Lung (tissue), 12 donors: ENCODE measurements around the gene DISC1. TPM values are rescaled to one million over a fixed set of nuclear protein-coding genes. Genes with fewer than 3 reads are reported as not detected.

Experiments
- ATAC-seq: fragments of 200-7000 bp; cut with Tn5 transposase; one replicate; pipeline ENCODE4 v1.9.1; 2020; ENCODE audit warnings: moderate number of reproducible peaks; ENCODE audit not compliant: insufficient read depth, low FRiP score
- DNase-seq, 3 donors: peaks; one replicate each; pipeline ENCODE4 v3.0.0-alpha.2; 2013 to 2017
- H3K27ac ChIP-seq, 2 donors: one replicate each; pipeline ENCODE4 v1.5.1; 2013; ENCODE audit warnings: mild to moderate bottlenecking in 2 of 2, moderate library complexity in 2 of 2, control low read depth in 1 of 2, inconsistent platforms in 1 of 2, low read depth in 1 of 2, low read length in 1 of 2
- H3K27me3 ChIP-seq, 3 donors: one replicate each; pipeline ENCODE4 v1.5.1; 2013; ENCODE audit warnings: low read length in 2 of 3; ENCODE audit not compliant: control insufficient read depth in 3 of 3, insufficient read depth in 3 of 3
- H3K36me3 ChIP-seq, 4 donors: one replicate each; pipeline ENCODE4 v1.5.1; 2013; ENCODE audit warnings: low read length in 4 of 4, mild to moderate bottlenecking in 1 of 4, moderate library complexity in 1 of 4; ENCODE audit not compliant: control insufficient read depth in 4 of 4, insufficient read depth in 4 of 4
- H3K4me1 ChIP-seq, 5 donors: one replicate each; pipeline ENCODE4 v1.5.1; 2013; ENCODE audit warnings: low read length in 5 of 5, mild to moderate bottlenecking in 2 of 5, moderate library complexity in 1 of 5; ENCODE audit not compliant: control insufficient read depth in 5 of 5, insufficient read depth in 5 of 5
- H3K4me3 ChIP-seq: one replicate; pipeline ENCODE4 v1.5.1; 2013; ENCODE audit warnings: mild to moderate bottlenecking, control low read depth, moderate library complexity
- H3K9ac ChIP-seq, 2 donors: one replicate each; pipeline ENCODE4 v1.5.1; 2013; ENCODE audit warnings: low read length in 2 of 2, control low read depth in 1 of 2; ENCODE audit not compliant: insufficient read depth in 1 of 2
- H3K9me3 ChIP-seq, 4 donors: one replicate each; pipeline ENCODE4 v1.5.1; 2013; ENCODE audit warnings: low read length in 3 of 4, mild to moderate bottlenecking in 1 of 4, moderate library complexity in 1 of 4; ENCODE audit not compliant: control insufficient read depth in 4 of 4, insufficient read depth in 3 of 4
- CTCF ChIP-seq: IDR thresholded peaks from 2 replicates; pipeline ENCODE4 v1.5.1; 2012; ENCODE audit warnings: mild to moderate bottlenecking; ENCODE audit errors: control extremely low read depth, extremely low read depth
- WGBS, 2 donors: extraction: QIAGEN DNeasy Blood & Tissue Kit; methylation state at CpG; one replicate each; pipeline ENCODE4 v1.1.7; 2013; 5-methylcytosine and 5-hydroxymethylcytosine counted together
- polyA plus RNA-seq, 2 donors: library from polyadenylated mRNA; stranded (reverse); fragments of 200-250 nt; gene quantifications; one replicate each; pipeline ENCODE4 v1.2.1, GENCODE V29; 2013
- total RNA-seq, 2 donors: library from RNA; depleted of rRNA in 1 of 2; stranded (reverse); fragments of >200 nt in 1 of 2; gene quantifications; one replicate each; pipeline ENCODE4 v1.2.1, GENCODE V29; 2014 to 2021
- donor health status: control.
- donor health status: control.
- donor health status: Bipolar disorder and iron deficiency.
- donor health status: healthy.
- donor health status: DM: yes; HTN: yes; CAD: no.

DISC1 gene
- total and polyA plus RNA-seq, 4 donors: 0.98 to 32.9 (median 6.1) TPM

- Histone ChIP-seq H3K27me3 (no peaks in the 10 kb centered on the region), H3K27ac (no peak overlapping the region), H3K9me3 (peaks cover 0 to 2% (median 0%) of the 10 kb centered on the region in 4 donors), H3K4me1 (peaks cover 0 to 18% (median 0%) of the 10 kb centered on the region in 5 donors), H3K36me3 (no peaks in the 10 kb centered on the region), H3K4me3 (no peak overlapping the region), H3K9ac (no peak overlapping the region)
- DNase-seq: no peak
- no peak for TF ChIP-seq CTCF
- 63 to 75% methylated on average over 7 of the region's 7 CpGs for WGBS, 2 donors
- no peak for ATAC-seq
Measured at GRCh38 chr1:231919886-231920285, 293.3 kb downstream of the DISC1 start.

GRCh38 chr1:231921646-231922345 is 295.2 kb downstream of the DISC1 start:
- no peak for DNase-seq
- Histone ChIP-seq H3K27ac (no peak overlapping the region), H3K4me1 (peaks cover 0 to 29% (median 0%) of the 10 kb centered on the region in 5 donors), H3K9me3 (no peaks in the 10 kb centered on the region), H3K36me3 (no peaks in the 10 kb centered on the region), H3K9ac (no peak overlapping the region), H3K27me3 (no peaks in the 10 kb centered on the region), H3K4me3 (no peak overlapping the region)
- 96 to 98% methylated on average over 4 of the region's 4 CpGs for WGBS, 2 donors
- no peak for ATAC-seq
- TF ChIP-seq CTCF: no peak

- no peaks in the 10 kb centered on the region for H3K36me3 ChIP-seq
- peaks cover 0 to 39% (median 0%) of the 10 kb centered on the region in 5 donors for H3K4me1 ChIP-seq
- no peak for TF ChIP-seq CTCF
- no peaks in the 10 kb centered on the region for H3K27me3 ChIP-seq
- DNase-seq (no peak), ATAC-seq (no peak)
- H3K9ac ChIP-seq: no peak overlapping the region
- H3K9me3 ChIP-seq: no peaks in the 10 kb centered on the region
- no peak overlapping the region for H3K27ac ChIP-seq
- H3K4me3 ChIP-seq: no peak overlapping the region
- WGBS, 2 donors: 90 to 94% methylated on average over 12 of the region's 12 CpGs
Measured at GRCh38 chr1:231923491-231924041, 297.0 kb downstream of the DISC1 start.
